ENCODE measurements around the gene UTP4. TPM values are rescaled to one million over a fixed set of nuclear protein-coding genes. Genes with fewer than 3 reads are reported as not detected.

UTP4 gene
- total RNA-seq, 1 donor from 2014 or later = 13.3 TPM

DNA sequence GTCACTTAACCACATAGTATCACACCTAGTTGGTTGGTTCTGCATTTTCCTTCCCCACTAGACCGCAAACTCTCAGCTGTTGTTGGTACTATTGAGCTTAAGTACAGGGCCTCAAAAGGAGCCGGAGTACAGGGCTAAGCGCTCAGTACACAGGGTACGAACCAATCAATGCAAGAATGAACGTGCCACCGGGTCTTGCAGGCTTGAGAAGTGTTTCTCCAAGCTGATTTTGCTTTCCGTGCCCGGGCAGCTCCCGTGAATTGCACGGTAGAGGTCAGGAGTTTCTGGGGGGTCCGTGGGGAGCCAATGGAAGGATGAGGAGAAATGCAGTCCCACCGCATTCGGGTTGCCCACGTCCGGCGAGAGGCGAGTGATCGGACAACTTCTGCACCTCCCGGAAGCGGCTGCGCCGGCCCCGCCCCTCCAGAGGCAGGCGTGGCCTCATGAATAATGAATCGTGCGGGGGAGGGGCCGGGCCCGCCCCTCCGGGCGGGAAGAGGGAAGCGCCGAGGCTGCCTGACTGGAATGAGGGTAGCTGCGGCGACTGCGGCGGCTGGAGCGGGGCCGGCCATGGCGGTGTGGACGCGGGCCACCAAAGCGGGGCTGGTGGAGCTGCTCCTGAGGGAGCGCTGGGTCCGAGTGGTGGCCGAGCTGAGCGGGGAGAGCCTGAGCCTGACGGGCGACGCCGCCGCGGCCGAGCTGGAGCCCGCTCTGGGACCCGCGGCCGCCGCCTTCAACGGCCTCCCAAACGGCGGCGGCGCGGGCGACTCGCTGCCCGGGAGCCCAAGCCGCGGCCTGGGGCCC lies 54.4 kb downstream of the UTP4 start, which contains the start of gene SNTB2:
SNTB2 (plus strand) TSS at position 523 of the 804 bp plus-strand sequence; CDS start at position 526, 3 bp downstream.
- peak within 1 kb of the TSS; percentile 59 for H3K9ac ChIP-seq
- Mint-ChIP-seq H3K36me3 (peaks cover 11% of the 10 kb centered on the region), H3K27ac (peak within 1 kb of the TSS; percentile 90), H3K9me3 (no peaks in the 10 kb centered on the region), H3K27me3 (ENCODE audit: insufficient read depth, low read depth) (peaks cover 2% of the 10 kb centered on the region), H3K4me3 (peak within 1 kb of the TSS; percentile 98), H3K4me1 (peaks cover 23% of the 10 kb centered on the region)
- peaks cover 22% of the 10 kb centered on the region for H3F3A ChIP-seq (ENCODE audit: low read depth)
- H4K20me1 ChIP-seq (ENCODE audit: low read depth) = peaks cover 35% of the 10 kb centered on the region
- H3K27me3 ChIP-seq = no peaks in the 10 kb centered on the region
- peaks cover 20% of the 10 kb centered on the region for H3K4me1 ChIP-seq
- peak within 1 kb of the TSS; percentile 95 for H3K4me3 ChIP-seq
- peak; percentile 97 for DNase-seq (ENCODE audit: low spot score)
- H3K9me3 ChIP-seq (ENCODE audit: low read depth) = no peaks in the 10 kb centered on the region
- peak within 1 kb of the TSS; percentile 91 for H2AFZ ChIP-seq (replicated peaks)
- peaks cover 41% of the 10 kb centered on the region for H3K79me2 ChIP-seq (ENCODE audit: low read depth)
- H3K27ac ChIP-seq = peak within 1 kb of the TSS; percentile 71
- no peaks in the 10 kb centered on the region for H3K36me3 ChIP-seq
- TF ChIP-seq EZH2 (IDR thresholded peaks at IDR 0.05) = no peak
- TF ChIP-seq EZH2phosphoT487 (IDR thresholded peaks at IDR 0.05) = no peak
- no peak for TF ChIP-seq CTCF (IDR thresholded peaks at IDR 0.05)
- peak within 1 kb of the TSS; percentile 97 for H3K4me2 ChIP-seq

- H3K4me1 Mint-ChIP-seq = peaks cover 21% of the 10 kb centered on the region
- peaks cover 11% of the 10 kb centered on the region for H3K36me3 Mint-ChIP-seq
- H3K27ac Mint-ChIP-seq = peak overlapping the region; percentile 50
- Histone ChIP-seq H4K20me1 (ENCODE audit: low read depth) (peaks cover 35% of the 10 kb centered on the region), H3F3A (ENCODE audit: low read depth) (peaks cover 22% of the 10 kb centered on the region), H3K4me2 (peak overlapping the region; percentile 97), H3K4me1 (peaks cover 20% of the 10 kb centered on the region), H3K4me3 (peak overlapping the region; percentile 95), H3K9me3 (ENCODE audit: low read depth) (no peaks in the 10 kb centered on the region), H3K36me3 (no peaks in the 10 kb centered on the region), H3K27me3 (no peaks in the 10 kb centered on the region), H3K27ac (no peak overlapping the region), H3K9ac (peak overlapping the region; percentile 53), H2AFZ (replicated peaks) (no peak overlapping the region), H3K79me2 (ENCODE audit: low read depth) (peaks cover 49% of the 10 kb centered on the region)
- H3K27me3 Mint-ChIP-seq (ENCODE audit: insufficient read depth, low read depth) = peaks cover 2% of the 10 kb centered on the region
- TF ChIP-seq EZH2 (IDR thresholded peaks at IDR 0.05) (no peak), CTCF (IDR thresholded peaks at IDR 0.05) (no peak), EZH2phosphoT487 (IDR thresholded peaks at IDR 0.05) (no peak)
- peak overlapping the region; percentile 91 for H3K4me3 Mint-ChIP-seq
- DNase-seq (ENCODE audit: low spot score) = peak; percentile 78
- no peaks in the 10 kb centered on the region for H3K9me3 Mint-ChIP-seq
These were observed 55.2 kb downstream of the UTP4 start for GRCh38 chr16:69187446-69188235.

DNA sequence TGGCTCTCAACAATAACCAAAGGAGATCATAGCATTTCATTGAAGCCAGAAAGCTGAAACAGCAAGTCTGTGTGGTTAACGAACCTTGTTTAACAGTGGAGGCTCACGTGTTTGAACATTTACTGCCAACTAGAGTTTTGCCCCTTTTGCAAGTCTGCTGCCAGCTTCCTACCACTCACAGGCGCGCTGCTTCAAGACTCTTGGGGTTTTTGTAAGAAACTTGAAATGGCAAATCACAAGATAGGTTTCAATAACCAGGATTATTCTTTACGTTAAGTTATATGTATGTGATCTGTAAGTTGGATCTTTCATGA lies 55.7 kb downstream of the UTP4 start:
- H3K4me3 ChIP-seq = peak overlapping the region; percentile 95
- no peaks in the 10 kb centered on the region for H3K9me3 ChIP-seq (ENCODE audit: low read depth)
- no peak for TF ChIP-seq EZH2phosphoT487 (IDR thresholded peaks at IDR 0.05)
- no peak for TF ChIP-seq CTCF (IDR thresholded peaks at IDR 0.05)
- no peak for TF ChIP-seq EZH2 (IDR thresholded peaks at IDR 0.05)
- H3K4me3 Mint-ChIP-seq = peak overlapping the region; percentile 91
- H3K9me3 Mint-ChIP-seq = no peaks in the 10 kb centered on the region
- peaks cover 35% of the 10 kb centered on the region for H4K20me1 ChIP-seq (ENCODE audit: low read depth)
- H3K79me2 ChIP-seq (ENCODE audit: low read depth) = peaks cover 55% of the 10 kb centered on the region
- H3K27me3 ChIP-seq = no peaks in the 10 kb centered on the region
- peaks cover 2% of the 10 kb centered on the region for H3K27me3 Mint-ChIP-seq (ENCODE audit: insufficient read depth, low read depth)
- peak overlapping the region; percentile 53 for H3K9ac ChIP-seq
- H3K27ac ChIP-seq = no peak overlapping the region
- DNase-seq (ENCODE audit: low spot score) = no peak
- peak overlapping the region; percentile 50 for H3K27ac Mint-ChIP-seq
- peaks cover 11% of the 10 kb centered on the region for H3K36me3 Mint-ChIP-seq
- H2AFZ ChIP-seq (replicated peaks) = no peak overlapping the region
- peaks cover 22% of the 10 kb centered on the region for H3F3A ChIP-seq (ENCODE audit: low read depth)
- H3K4me1 Mint-ChIP-seq = peaks cover 21% of the 10 kb centered on the region
- peak overlapping the region; percentile 97 for H3K4me2 ChIP-seq
- H3K4me1 ChIP-seq = peaks cover 20% of the 10 kb centered on the region
- no peaks in the 10 kb centered on the region for H3K36me3 ChIP-seq
